ENCODE data around the gene ANO4.
"Not testable (repeated sequence)": the region's sequence is repeated elsewhere in the genome, so short reads cannot be mapped to it uniquely, and the experiment has no call there.

ANO4 gene

GRCh38 chr12:100954118-100954517 lies 159.5 kb downstream of the ANO4 start:
- DNase-seq = no peak

DNA sequence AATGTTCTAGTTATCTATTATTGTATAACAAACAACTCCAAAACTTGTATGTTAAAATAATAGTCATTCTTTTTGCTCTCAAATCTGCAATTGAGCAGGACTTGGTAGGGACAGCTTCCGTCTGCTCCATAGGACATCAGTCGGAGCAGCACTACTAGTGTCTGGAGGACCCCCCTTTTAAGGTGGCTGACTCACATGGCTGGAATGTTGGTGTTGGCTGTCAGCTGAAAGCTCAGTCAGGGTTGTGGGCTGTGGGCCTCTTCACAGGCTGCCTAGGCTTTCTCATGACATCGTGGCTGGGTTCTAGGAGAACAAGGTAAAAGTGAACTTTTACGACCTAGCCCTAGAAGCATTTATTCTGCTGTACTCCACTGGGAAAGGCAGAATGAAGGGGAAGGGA lies 160.6 kb downstream of the ANO4 start:
- no peak for DNase-seq

DNA sequence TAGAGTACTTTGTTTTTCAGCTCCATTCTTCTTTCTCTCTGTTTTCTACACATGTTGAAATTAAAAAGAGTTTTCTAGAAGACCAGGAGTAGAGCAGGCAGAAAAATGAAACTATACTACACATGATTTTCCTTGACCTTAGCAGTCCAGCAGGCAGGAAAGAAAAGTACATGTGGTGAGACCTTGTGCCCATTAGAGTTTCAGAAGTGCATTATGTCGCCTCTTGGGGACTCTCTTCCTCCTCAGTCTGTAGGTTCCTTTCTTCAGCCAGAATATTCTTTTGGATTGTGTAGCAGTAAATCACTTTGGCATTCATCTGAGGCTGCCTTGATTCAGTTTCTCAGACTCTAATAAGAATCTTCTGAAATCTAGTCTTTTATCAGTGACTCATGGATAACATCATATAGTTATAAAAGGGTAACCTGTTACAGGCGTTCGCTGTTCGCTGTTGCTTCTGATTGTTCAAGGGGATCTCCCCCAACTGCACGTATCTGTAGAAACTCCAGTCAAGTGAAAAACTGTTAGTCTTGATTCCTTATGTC lies 161.8 kb downstream of the ANO4 start:
- DNase-seq = no peak

DNA sequence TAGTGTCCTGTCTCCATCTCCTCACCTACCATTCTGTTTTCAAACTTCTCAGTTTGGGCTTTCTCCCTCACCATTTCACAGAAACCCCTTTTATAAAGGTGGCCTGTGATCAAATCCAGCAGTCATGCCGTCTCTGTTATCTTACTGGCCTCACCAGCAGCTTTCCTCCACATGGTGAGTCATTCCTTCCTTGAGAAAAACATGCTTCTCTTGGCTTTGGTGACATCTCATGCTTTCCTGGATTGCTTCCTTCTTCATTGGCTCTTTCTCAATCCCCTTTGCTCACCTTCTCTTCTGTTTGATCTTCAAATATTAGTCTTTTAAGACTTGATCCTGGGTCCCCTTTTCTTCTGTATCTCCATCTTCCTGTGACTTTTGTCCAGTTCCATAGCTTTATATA lies 164.9 kb downstream of the ANO4 start:
- DNase-seq = peak; percentile 18

- no peak for DNase-seq
Measured at GRCh38 chr12:100962086-100962712, 167.6 kb downstream of the ANO4 start.

DNA sequence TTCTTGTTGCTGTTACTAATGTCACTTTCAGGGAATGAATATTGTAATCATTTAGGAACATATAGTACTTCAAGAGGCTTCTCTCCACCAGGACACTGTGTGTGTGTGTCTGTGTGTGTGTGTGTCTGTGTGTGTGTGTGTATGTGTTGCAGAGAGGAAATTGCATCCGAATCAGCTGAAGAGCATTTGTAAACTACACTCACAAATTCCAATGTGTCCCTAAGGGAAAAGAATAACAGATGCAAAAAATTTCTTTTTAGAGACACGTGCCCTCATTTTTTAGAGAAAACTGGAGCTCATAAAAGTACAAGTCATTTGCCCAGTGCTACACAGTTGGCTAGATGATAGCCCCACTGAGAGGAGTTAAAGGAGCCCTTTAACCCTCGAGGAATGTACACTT lies 168.8 kb downstream of the ANO4 start:
- no peak for DNase-seq

GRCh38 chr12:100964028-100964427 lies 169.5 kb downstream of the ANO4 start:
- no peak for DNase-seq

DNA sequence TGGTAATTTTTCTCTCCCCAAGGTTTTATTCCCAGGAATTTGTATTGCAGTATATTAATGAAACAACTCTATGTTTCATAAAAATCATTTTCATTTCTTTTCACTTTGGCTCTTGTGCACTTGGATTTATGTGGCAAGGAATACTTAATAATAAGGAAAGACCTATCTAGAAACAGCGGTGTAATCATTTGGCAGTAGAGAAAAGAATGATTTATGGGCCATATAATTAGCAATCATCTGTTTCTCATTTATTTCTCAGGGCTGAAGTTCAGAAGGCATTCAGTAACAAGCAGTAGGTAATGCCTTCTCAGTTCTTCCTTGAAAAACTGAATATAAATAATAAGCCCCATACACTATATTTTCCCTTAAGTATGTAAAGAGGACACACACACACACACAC lies 172.6 kb downstream of the ANO4 start:
- no peak for DNase-seq

GRCh38 chr12:100970894-100971293 lies 176.3 kb downstream of the ANO4 start:
- no peak for DNase-seq

GRCh38 chr12:100972121-100972520 lies 177.5 kb downstream of the ANO4 start:
- DNase-seq = no peak

DNA sequence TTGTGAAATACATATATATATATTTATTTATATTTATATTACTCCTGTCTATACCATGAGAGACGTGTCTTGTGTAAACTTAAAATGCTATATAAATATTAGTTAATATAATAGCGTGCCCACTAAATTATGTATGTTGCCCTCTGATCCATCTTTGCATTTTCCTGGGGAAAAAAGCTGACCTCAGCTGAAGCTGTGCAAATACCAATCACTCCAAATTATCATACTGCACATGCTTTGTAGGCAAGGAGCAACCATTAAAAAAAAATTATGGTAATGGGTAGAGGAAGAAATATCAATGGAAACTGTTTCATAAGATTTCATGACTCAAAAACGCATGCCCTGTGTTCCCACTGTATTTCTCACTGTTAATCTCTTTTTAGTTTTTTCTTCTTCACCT lies 179.8 kb downstream of the ANO4 start:
- no peak for DNase-seq

DNA sequence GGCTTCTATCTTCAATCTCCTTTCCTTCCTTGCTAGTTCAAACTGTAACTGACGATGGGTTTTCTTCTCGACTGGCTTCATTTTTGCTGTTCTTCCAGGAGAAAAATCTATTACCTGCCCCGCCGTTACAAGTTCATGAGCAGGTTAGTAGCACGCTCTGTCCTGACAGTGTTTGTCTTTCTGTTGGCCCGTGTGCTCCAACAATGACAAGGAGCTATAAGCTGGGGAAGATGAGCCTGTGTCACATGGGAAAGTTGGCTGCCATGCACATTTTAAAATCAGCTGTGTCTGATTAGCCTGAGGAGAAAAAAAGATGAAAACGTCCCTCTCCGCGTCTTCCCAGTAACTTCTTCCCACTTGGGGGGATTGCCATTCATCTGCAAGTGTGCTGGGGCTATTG lies 180.2 kb downstream of the ANO4 start:
- no peak for DNase-seq

GRCh38 chr12:100976735-100977134 lies 182.2 kb downstream of the ANO4 start:
- DNase-seq = no peak

DNA sequence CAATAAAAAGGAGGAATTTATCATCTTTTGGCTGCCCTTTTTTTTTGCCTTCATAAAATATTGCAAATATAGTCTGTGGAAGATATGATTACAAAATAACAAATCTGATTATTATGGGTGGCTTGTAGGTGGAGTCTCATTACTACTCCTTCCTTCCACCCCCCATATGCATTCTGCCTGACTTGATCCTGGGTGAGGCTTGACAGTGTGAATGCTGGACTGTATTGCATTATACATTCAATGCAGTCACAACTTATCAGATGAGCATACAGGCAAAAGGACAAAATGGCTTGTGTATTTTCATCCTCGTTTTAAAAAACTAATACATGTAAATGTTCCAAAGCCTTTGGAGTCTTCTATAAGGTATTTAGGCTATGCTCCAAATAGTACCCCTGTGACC lies 186.3 kb downstream of the ANO4 start:
- DNase-seq = no peak

GRCh38 chr12:100982511-100983183 lies 188.1 kb downstream of the ANO4 start:
- DNase-seq = no peak

DNA sequence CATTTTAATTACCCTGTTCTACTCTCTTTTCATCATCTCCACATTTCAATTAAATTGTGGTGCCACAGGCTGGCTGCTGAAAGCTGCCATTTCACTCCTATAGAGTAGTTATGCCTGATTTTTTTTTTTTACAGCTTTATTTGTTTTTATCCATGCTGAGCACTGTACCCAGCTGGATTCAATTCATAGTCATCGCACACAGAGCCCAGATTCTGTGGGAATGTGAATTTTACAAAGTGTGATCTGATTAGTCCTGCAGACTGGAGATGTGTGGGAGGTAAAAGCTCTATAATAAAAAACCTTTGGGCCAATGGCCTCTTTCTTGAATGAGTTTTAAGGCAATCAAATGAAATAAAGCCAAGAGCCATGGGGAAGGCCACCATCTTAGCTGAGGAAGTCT lies 190.2 kb downstream of the ANO4 start:
- DNase-seq = no peak

- DNase-seq = no peak
Measured at GRCh38 chr12:100986595-100987547, 192.3 kb downstream of the ANO4 start.

GRCh38 chr12:100987552-100988521 lies 193.3 kb downstream of the ANO4 start:
- no peak for DNase-seq

- not testable (repeated sequence) for DNase-seq
Measured at GRCh38 chr12:100989509-100989908, 194.9 kb downstream of the ANO4 start.

DNA sequence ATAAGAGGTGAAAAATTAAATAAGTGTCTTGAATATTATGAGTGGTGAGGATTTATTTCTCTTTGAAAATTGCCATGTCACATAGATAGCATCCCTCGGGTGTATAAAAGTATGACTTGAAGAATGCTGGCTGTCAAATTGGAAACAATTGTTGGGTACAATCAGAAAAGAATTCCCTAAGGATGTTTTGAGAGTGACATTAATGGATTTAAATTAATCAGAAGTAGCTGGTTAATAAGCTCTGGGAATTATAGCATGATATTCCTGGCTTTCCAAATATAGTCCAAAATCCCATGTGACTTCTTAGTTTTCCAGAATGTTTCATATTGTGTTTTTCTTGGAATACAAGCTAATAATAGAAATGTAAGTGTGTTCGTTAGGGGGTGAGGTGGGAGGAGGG lies 196.5 kb downstream of the ANO4 start:
- no peak for DNase-seq

DNA sequence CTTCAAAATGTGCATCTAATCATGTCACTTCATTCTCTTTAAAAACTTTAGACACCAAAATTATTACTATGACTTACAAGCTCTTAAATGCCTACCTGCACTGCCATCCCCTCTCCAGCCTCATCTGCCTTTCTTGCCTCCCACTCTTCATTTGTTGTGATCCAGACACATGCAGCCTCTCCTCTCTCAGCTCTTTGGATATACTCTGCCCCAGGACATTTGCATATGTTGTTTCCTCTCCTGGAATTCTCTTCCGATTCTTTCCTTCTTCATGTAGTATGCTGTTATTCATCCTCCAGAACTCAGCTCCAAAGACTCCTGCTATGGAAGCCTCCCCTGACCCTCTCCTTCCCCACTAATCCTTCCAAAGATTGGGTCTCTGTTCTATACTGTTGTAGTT lies 197.6 kb downstream of the ANO4 start:
- no peak for DNase-seq

GRCh38 chr12:100993916-100994450 lies 199.4 kb downstream of the ANO4 start:
- no peak for DNase-seq
